Astrocyte (in vitro differentiated cells and primary cell): ENCODE data around the gene WHRN.

Source experiments
- CTCF ChIP-seq: IDR thresholded peaks from 2 replicates; pipeline ENCODE4 v1.5.1; 2011; ENCODE audit warnings: low read depth, mild to moderate bottlenecking, inconsistent platforms, low read length, moderate library complexity; ENCODE audit not compliant: insufficient read depth
- EZH2 ChIP-seq: IDR thresholded peaks from 2 replicates; pipeline ENCODE4 v1.6.1; 2012; ENCODE audit warnings: mild to moderate bottlenecking, low read length, inconsistent platforms; ENCODE audit not compliant: insufficient read depth

DNA sequence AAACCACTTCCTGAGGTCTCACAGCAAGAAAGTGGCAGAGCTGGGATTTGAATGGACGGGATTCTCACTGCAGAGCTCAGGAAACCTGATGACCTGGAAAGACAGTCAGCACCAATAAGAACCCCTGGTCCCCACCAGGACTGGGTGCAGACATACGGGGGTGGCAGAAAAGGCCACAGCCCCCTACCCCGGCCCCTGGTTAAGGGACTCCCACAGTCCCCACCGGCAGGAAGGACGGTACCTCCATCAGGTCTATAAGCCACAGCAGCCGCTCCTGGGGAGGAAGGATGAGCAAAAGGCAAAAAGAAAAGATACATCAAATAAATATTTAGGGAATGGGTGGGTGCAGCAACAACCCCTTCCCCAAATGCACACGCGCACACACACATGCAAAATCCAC lies 85.5 kb downstream of the WHRN start:
- no peak for TF ChIP-seq CTCF
- TF ChIP-seq EZH2 = no peak
